ENCODE data around the gene ABLIM1.

The ABLIM1 gene

GRCh38 chr10:114665873-114666272, 7.8 kb upstream of the ABLIM1 start:
- DNase-seq (ENCODE audit: low read depth), result no peak
- no peak for TF ChIP-seq CTCF (IDR thresholded peaks at IDR 0.05; ENCODE audit: insufficient read depth, low read depth, low read length, missing control alignments)
- H3K4me3 ChIP-seq (ENCODE audit: low read depth, low read length), result no peak overlapping the region

- no peak for DNase-seq (ENCODE audit: low read depth)
- H3K4me3 ChIP-seq (ENCODE audit: low read depth, low read length), result no peak overlapping the region
- TF ChIP-seq CTCF (IDR thresholded peaks at IDR 0.05; ENCODE audit: insufficient read depth, low read depth, low read length, missing control alignments), result no peak
These were observed 7.3 kb upstream of the ABLIM1 start for GRCh38 chr10:114665406-114665805.

GRCh38 chr10:114664127-114664526, 6.1 kb upstream of the ABLIM1 start:
- H3K4me3 ChIP-seq (ENCODE audit: low read depth, low read length), result no peak overlapping the region
- TF ChIP-seq CTCF (IDR thresholded peaks at IDR 0.05; ENCODE audit: insufficient read depth, low read depth, low read length, missing control alignments), result no peak
- DNase-seq (ENCODE audit: low read depth), result no peak

GRCh38 chr10:114663626-114664025, 5.6 kb upstream of the ABLIM1 start:
- no peak for DNase-seq (ENCODE audit: low read depth)
- TF ChIP-seq CTCF (IDR thresholded peaks at IDR 0.05; ENCODE audit: insufficient read depth, low read depth, low read length, missing control alignments), result no peak
- no peak overlapping the region for H3K4me3 ChIP-seq (ENCODE audit: low read depth, low read length)

- H3K4me3 ChIP-seq (ENCODE audit: low read depth, low read length), result no peak overlapping the region
- TF ChIP-seq CTCF (IDR thresholded peaks at IDR 0.05; ENCODE audit: insufficient read depth, low read depth, low read length, missing control alignments), result no peak
- DNase-seq (ENCODE audit: low read depth), result no peak
These were observed 4.7 kb upstream of the ABLIM1 start for GRCh38 chr10:114662646-114663217.

- DNase-seq (ENCODE audit: low read depth), result no peak
- TF ChIP-seq CTCF (IDR thresholded peaks at IDR 0.05; ENCODE audit: insufficient read depth, low read depth, low read length, missing control alignments), result no peak
- H3K4me3 ChIP-seq (ENCODE audit: low read depth, low read length), result no peak overlapping the region
These were observed 3.3 kb upstream of the ABLIM1 start for GRCh38 chr10:114661212-114661880.

GRCh38 chr10:114655671-114656070, 2.4 kb downstream of the ABLIM1 start:
- no peak for TF ChIP-seq CTCF (IDR thresholded peaks at IDR 0.05; ENCODE audit: insufficient read depth, low read depth, low read length, missing control alignments)
- no peak overlapping the region for H3K4me3 ChIP-seq (ENCODE audit: low read depth, low read length)
- DNase-seq (ENCODE audit: low read depth), result no peak

All from GM12865 (cell line).